MCF 10A (cell line): ENCODE measurements around the gene HP1BP3. TPM values are rescaled to one million over a fixed set of nuclear protein-coding genes. Genes with fewer than 3 reads are reported as not detected.

Experiments
- BruUV-seq: library from RNA; stranded (reverse); fragments of 400-500 nt; replicated peaks from 2 replicates; lab custom pipeline; 2021; lab: Mats Ljungman, UMichigan
- CTCF ChIA-PET: fragments of 300-600 bp; sonication (Branson Sonifier 250); formaldehyde crosslinking; extraction: SDS; loops from one replicate; lab custom pipeline; 2021; ENCODE audit warnings: antibody characterized with exemption, inconsistent platforms; lab: Yijun Ruan, JAX
- POLR2A ChIA-PET: fragments of 300-600, 350-650 bp; sonication (Branson Sonifier 250); formaldehyde crosslinking; extraction: SDS; loops from one replicate; lab custom pipeline; 2020; ENCODE audit warnings: antibody characterized with exemption, inconsistent platforms; lab: Yijun Ruan, JAX
- DNase-seq: peaks from one replicate; pipeline ENCODE4 v3.0.0-alpha.2; 2018; ENCODE audit not compliant: unreplicated experiment
- H3K27ac Mint-ChIP-seq: one replicate; pipeline ENCODE4 v1.8.0; 2022; ENCODE audit warnings: mild to moderate bottlenecking, low read depth, mixed read lengths; ENCODE audit not compliant: unreplicated experiment
- H3K27me3 Mint-ChIP-seq: one replicate; pipeline ENCODE4 v1.8.0; 2022; ENCODE audit warnings: mixed read lengths; ENCODE audit not compliant: insufficient read depth, unreplicated experiment
- H3K36me3 Mint-ChIP-seq: one replicate; pipeline ENCODE4 v1.8.0; 2022; ENCODE audit warnings: mild to moderate bottlenecking, moderate library complexity, mixed read lengths; ENCODE audit not compliant: insufficient read depth, unreplicated experiment
- H3K4me1 Mint-ChIP-seq: one replicate; pipeline ENCODE4 v1.8.0; 2022; ENCODE audit warnings: mixed read lengths; ENCODE audit not compliant: insufficient read depth, unreplicated experiment
- H3K4me3 Mint-ChIP-seq: one replicate; pipeline ENCODE4 v1.8.0; 2022; ENCODE audit warnings: mild to moderate bottlenecking, moderate library complexity, mixed read lengths; ENCODE audit not compliant: unreplicated experiment
- H3K9me3 Mint-ChIP-seq: one replicate; pipeline ENCODE4 v1.8.0; 2022; ENCODE audit warnings: mixed read lengths; ENCODE audit not compliant: unreplicated experiment
- CTCF ChIP-seq: fragments of 200-600 bp; IDR thresholded peaks from one replicate; pipeline ENCODE4 v1.8.0; 2022; ENCODE audit warnings: antibody characterized with exemption, mild to moderate bottlenecking; ENCODE audit not compliant: unreplicated experiment
- intact Hi-C: fragments of 100-400 bp; cut with micrococcal nuclease; formaldehyde crosslinking; loops from 2 replicates; pipeline ENCODE4 v1.14.1; 2022
- total RNA-seq: library from RNA; stranded (reverse); gene quantifications from 2 replicates; pipeline ENCODE4 v1.2.3, GENCODE V29; 2022

The HP1BP3 gene
- total RNA-seq, 1 experiment from 2014 or later, result 247 TPM

GRCh38 chr1:20823845-20824244, 36.7 kb upstream of the HP1BP3 start:
- TF ChIP-seq CTCF, result no peak

DNA sequence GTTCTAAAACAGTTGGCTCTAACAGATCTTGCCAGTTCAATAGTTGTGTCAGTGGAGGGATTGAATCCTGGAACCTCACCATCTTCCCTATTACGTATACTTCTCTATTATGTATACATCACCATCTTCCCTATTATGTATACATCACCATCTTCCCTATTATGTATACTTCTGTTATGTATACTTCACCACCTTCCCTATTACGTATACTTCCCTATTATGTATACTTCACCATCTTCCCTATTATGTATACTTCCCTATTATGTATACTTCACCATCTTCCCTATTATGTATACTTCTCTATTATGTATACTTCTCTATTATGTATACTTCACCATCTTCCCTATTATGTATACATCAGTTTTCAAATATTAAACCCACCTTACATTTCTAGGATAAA, 34.4 kb upstream of the HP1BP3 start:
- no peak for DNase-seq
- intact Hi-C loops, result no loop called here
- Mint-ChIP-seq H3K36me3 (peaks cover 60% of the 10 kb centered on the region), H3K27ac (no peak overlapping the region), H3K4me3 (no peak overlapping the region), H3K27me3 (no peaks in the 10 kb centered on the region), H3K9me3 (no peaks in the 10 kb centered on the region), H3K4me1 (no peaks in the 10 kb centered on the region)
- ChIA-PET CTCF (interaction anchor here (0.6 kb wide), 1 partner anchor 363 kb away, joined by 5 read pairs; no protein-coding TSS in a partner anchor), POLR2A (interaction anchor here (0.7 kb wide), 1 partner anchor 37 kb away, joined by 3 read pairs; no protein-coding TSS in a partner anchor)
- no TSS peak for BruUV-seq
- no peak for TF ChIP-seq CTCF

More at GRCh38 chr1:20823845-20824244, 36.7 kb upstream of the HP1BP3 start:
- Mint-ChIP-seq H3K27me3 (no peaks in the 10 kb centered on the region), H3K27ac (no peak overlapping the region), H3K4me3 (no peak overlapping the region), H3K9me3 (no peaks in the 10 kb centered on the region), H3K4me1 (no peaks in the 10 kb centered on the region), H3K36me3 (peaks cover 58% of the 10 kb centered on the region)
- DNase-seq, result no peak
- intact Hi-C loops, result no loop called here
- ChIA-PET CTCF (no interaction called here), POLR2A (interaction anchor here (0.7 to 1.8 kb wide), 4 partner anchors 11 to 55 kb away, joined by 3 to 6 read pairs (median 4); no protein-coding TSS in a partner anchor)
- no TSS peak for BruUV-seq

DNA sequence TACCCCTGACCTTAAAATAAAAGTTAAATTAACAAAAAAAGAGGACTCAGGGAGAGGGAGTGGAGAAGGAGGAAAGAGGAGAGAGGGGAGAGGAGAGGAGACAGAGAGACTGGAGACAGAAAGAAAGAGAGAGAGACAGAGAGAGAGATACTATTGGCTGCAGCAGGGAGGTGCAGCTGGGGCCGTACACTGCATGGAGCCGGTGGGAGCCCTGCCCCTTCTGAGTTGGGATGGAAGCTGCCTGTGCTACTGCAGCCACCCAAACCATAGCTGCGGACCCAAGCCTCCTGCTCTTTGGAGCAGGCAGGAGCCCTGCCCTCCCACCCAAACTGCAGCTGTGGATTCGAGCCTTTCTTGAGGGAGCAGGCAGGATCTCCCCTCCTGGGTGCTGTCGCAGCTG, 32.7 kb upstream of the HP1BP3 start:
- no peaks in the 10 kb centered on the region for H3K4me1 Mint-ChIP-seq
- CTCF ChIA-PET, result no interaction called here
- H3K27ac Mint-ChIP-seq, result no peak overlapping the region
- BruUV-seq, result no TSS peak
- H3K9me3 Mint-ChIP-seq, result no peaks in the 10 kb centered on the region
- no peak overlapping the region for H3K4me3 Mint-ChIP-seq
- no peak for DNase-seq
- no peaks in the 10 kb centered on the region for H3K27me3 Mint-ChIP-seq
- TF ChIP-seq CTCF, result no peak
- intact Hi-C loops, result no loop called here
- peaks cover 49% of the 10 kb centered on the region for H3K36me3 Mint-ChIP-seq
- POLR2A ChIA-PET, result no interaction called here

- intact Hi-C loops, result no loop called here
Measured at GRCh38 chr1:20814534-20814871, 27.4 kb upstream of the HP1BP3 start.

More at GRCh38 chr1:20814534-20814871, 27.4 kb upstream of the HP1BP3 start:
- DNase-seq, result no peak
- Mint-ChIP-seq H3K4me3 (no peak overlapping the region), H3K9me3 (no peaks in the 10 kb centered on the region), H3K27me3 (no peaks in the 10 kb centered on the region), H3K27ac (no peak overlapping the region), H3K36me3 (peaks cover 48% of the 10 kb centered on the region), H3K4me1 (no peaks in the 10 kb centered on the region)
- no peak for TF ChIP-seq CTCF
- CTCF ChIA-PET, result no interaction called here
- POLR2A ChIA-PET, result no interaction called here
- BruUV-seq, result no TSS peak
